Measurements from ENCODE around the gene GET4. TPM values are rescaled to one million over a fixed set of nuclear protein-coding genes. Genes with fewer than 3 reads are reported as not detected.

GET4 gene
- total and polyA plus RNA-seq, 2 of the 13 experiments (the other 11 are each of a cell fraction or from before 2014, with no cell fraction given): 28.2 to 35.2 TPM

DNA sequence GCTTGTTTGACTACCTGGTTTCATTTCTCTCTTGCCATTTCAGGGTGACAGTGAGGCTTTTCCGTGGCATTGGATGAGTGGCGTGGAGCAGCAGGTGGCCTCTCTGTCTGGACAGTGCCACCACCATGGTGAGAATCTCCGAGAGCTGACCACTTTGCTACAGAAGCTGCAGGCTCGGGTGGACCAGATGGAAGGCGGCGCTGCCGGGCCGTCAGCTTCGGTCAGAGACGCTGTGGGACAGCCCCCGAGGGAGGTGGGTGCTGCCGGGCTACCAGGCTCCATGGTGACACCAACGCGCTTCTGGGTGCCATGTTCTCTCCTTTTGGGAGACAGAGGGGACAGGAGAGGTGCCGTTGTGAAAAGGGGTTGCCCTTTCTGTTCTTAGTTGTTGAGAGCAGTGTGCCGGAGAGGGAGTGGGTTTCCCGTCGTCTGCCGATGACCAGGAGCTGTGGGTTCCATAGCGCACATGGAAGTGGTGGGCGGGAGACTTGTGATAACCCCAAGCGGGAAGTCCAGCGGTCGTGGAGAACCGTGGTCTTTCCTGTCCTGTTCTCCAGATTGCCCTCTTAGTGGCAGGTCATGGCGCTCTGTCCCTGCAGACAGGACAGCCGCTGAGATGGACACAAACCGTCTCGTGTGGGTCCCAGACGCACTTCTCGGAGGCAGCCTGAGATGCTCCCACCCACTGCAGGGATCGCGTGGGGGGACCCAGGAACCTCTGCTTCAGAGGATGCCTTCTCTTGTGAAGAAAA is 22.8 kb upstream of the GET4 start:
- TF ChIP-seq ZNF512B (CRISPR knock-in tag; IDR thresholded peaks at IDR 0.05; ENCODE audit: borderline replicate concordance): no peak
- TF ChIP-seq ZNF749 (CRISPR knock-in tag; IDR thresholded peaks at IDR 0.05; ENCODE audit: borderline replicate concordance): no peak
- TF ChIP-seq, protein P1, sequence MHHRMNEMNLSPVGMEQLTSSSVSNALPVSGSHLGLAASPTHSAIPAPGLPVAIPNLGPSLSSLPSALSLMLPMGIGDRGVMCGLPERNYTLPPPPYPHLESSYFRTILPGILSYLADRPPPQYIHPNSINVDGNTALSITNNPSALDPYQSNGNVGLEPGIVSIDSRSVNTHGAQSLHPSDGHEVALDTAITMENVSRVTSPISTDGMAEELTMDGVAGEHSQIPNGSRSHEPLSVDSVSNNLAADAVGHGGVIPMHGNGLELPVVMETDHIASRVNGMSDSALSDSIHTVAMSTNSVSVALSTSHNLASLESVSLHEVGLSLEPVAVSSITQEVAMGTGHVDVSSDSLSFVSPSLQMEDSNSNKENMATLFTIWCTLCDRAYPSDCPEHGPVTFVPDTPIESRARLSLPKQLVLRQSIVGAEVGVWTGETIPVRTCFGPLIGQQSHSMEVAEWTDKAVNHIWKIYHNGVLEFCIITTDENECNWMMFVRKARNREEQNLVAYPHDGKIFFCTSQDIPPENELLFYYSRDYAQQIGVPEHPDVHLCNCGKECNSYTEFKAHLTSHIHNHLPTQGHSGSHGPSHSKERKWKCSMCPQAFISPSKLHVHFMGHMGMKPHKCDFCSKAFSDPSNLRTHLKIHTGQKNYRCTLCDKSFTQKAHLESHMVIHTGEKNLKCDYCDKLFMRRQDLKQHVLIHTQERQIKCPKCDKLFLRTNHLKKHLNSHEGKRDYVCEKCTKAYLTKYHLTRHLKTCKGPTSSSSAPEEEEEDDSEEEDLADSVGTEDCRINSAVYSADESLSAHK (CRISPR knock-in tag; IDR thresholded peaks at IDR 0.05; ENCODE audit: borderline replicate concordance): no peak
- no peak for TF ChIP-seq ZNF841 (CRISPR knock-in tag; IDR thresholded peaks at IDR 0.05; ENCODE audit: borderline replicate concordance)
- no peak for TF ChIP-seq CCDC6 (CRISPR knock-in tag; IDR thresholded peaks at IDR 0.05)
- no peak for TF ChIP-seq TAF1 (CRISPR knock-in tag; IDR thresholded peaks at IDR 0.05)
- no peak for TF ChIP-seq TBX2 (CRISPR knock-in tag; IDR thresholded peaks at IDR 0.05; ENCODE audit: borderline replicate concordance)
- no peak for TF ChIP-seq ZFP90 (CRISPR knock-in tag; IDR thresholded peaks at IDR 0.05; ENCODE audit: borderline replicate concordance)
- TF ChIP-seq HMGA1 (CRISPR knock-in tag; conservative IDR thresholded peaks at IDR 0.05): no peak
- TF ChIP-seq GFI1 (CRISPR knock-in tag; IDR thresholded peaks at IDR 0.05; ENCODE audit: borderline replicate concordance): no peak
- TF ChIP-seq, protein P2, sequence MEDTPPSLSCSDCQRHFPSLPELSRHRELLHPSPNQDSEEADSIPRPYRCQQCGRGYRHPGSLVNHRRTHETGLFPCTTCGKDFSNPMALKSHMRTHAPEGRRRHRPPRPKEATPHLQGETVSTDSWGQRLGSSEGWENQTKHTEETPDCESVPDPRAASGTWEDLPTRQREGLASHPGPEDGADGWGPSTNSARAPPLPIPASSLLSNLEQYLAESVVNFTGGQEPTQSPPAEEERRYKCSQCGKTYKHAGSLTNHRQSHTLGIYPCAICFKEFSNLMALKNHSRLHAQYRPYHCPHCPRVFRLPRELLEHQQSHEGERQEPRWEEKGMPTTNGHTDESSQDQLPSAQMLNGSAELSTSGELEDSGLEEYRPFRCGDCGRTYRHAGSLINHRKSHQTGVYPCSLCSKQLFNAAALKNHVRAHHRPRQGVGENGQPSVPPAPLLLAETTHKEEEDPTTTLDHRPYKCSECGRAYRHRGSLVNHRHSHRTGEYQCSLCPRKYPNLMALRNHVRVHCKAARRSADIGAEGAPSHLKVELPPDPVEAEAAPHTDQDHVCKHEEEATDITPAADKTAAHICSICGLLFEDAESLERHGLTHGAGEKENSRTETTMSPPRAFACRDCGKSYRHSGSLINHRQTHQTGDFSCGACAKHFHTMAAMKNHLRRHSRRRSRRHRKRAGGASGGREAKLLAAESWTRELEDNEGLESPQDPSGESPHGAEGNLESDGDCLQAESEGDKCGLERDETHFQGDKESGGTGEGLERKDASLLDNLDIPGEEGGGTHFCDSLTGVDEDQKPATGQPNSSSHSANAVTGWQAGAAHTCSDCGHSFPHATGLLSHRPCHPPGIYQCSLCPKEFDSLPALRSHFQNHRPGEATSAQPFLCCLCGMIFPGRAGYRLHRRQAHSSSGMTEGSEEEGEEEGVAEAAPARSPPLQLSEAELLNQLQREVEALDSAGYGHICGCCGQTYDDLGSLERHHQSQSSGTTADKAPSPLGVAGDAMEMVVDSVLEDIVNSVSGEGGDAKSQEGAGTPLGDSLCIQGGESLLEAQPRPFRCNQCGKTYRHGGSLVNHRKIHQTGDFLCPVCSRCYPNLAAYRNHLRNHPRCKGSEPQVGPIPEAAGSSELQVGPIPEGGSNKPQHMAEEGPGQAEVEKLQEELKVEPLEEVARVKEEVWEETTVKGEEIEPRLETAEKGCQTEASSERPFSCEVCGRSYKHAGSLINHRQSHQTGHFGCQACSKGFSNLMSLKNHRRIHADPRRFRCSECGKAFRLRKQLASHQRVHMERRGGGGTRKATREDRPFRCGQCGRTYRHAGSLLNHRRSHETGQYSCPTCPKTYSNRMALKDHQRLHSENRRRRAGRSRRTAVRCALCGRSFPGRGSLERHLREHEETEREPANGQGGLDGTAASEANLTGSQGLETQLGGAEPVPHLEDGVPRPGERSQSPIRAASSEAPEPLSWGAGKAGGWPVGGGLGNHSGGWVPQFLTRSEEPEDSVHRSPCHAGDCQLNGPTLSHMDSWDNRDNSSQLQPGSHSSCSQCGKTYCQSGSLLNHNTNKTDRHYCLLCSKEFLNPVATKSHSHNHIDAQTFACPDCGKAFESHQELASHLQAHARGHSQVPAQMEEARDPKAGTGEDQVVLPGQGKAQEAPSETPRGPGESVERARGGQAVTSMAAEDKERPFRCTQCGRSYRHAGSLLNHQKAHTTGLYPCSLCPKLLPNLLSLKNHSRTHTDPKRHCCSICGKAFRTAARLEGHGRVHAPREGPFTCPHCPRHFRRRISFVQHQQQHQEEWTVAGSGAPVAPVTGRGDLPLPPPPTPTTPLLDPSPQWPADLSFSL (CRISPR knock-in tag; IDR thresholded peaks at IDR 0.05): no peak
- Histone ChIP-seq H4K20me1 (ENCODE audit: insufficient read depth, low read length) (no peaks in the 10 kb centered on the region; the same call in 1 of the 2 replicates), H3K4me1 (ENCODE audit: insufficient read depth, low read length) (no peaks in the 10 kb centered on the region), H2AFZ (ENCODE audit: low read length) (no peak overlapping the region), H3K79me2 (ENCODE audit: insufficient read depth, low read length) (no peaks in the 10 kb centered on the region), H3K9ac (ENCODE audit: insufficient read depth, low read depth, low read length) (no peak overlapping the region), H3K4me3 (replicated peaks in 1 of 3; ENCODE audit: insufficient read depth in 1 of 3, low read depth in 2 of 3, low read length in 3 of 3) (no peak overlapping the region), H3K27me3 (ENCODE audit: control insufficient read depth in 1 of 2, insufficient read depth in 2 of 2, low read length in 2 of 2) (no peaks in the 10 kb centered on the region), H3K27ac (ENCODE audit: extremely low read length, insufficient read depth, low read length) (no peak overlapping the region), H3K9me3 (ENCODE audit: low read length) (no peaks in the 10 kb centered on the region), H3K4me2 (ENCODE audit: low read depth, low read length) (no peak overlapping the region), H3K36me3 (replicated peaks in 1 of 2; ENCODE audit: control insufficient read depth in 1 of 2, insufficient read depth in 2 of 2, low read length in 2 of 2) (peaks cover 27 to 68% of the 10 kb centered on the region in 2 experiments)
- no TSS peak for BruUV-seq (replicated peaks)
- no peak for FAIRE-seq
- ATAC-seq: no peak
- intact Hi-C loops (cut with micrococcal nuclease; ENCODE audit: unreplicated experiment): no loop called here
- WGBS (ENCODE audit: low lambda C conversion rate): 92% methylated on average over 16 of the region's 33 CpGs
- ChIA-PET POLR2A (no interaction called here), CTCF (ENCODE audit: low intra/inter-chr PET ratio, low total read pairs) (no interaction called here)
- no peak for DNase-seq (ENCODE audit: low spot score)
- in situ Hi-C loops (cut with HindIII; ENCODE audit: extremely low pct_ligation_motif_present, low pct_unique_long_range_greater_than_20kb): no loop called here

All from HepG2 (cell line).